HUES64 (cell line): ENCODE data around the gene ACOX1.

Experiments
- H3K27ac ChIP-seq: 2 replicates; pipeline ENCODE4 v1.7.0; 2013; ENCODE audit warnings: low read depth, low read length, inconsistent platforms
- H3K27me3 ChIP-seq: 2 replicates; pipeline ENCODE4 v1.6.1; 2013; ENCODE audit warnings: mild to moderate bottlenecking, low read length; ENCODE audit not compliant: insufficient read depth
- H3K36me3 ChIP-seq: 2 replicates; pipeline ENCODE4 v1.6.1; 2013; ENCODE audit warnings: mild to moderate bottlenecking, low read length; ENCODE audit not compliant: insufficient read depth
- H3K4me1 ChIP-seq: 2 replicates; pipeline ENCODE4 v1.6.1; 2013; ENCODE audit warnings: mild to moderate bottlenecking, low read length, moderate library complexity; ENCODE audit not compliant: insufficient read depth
- H3K4me3 ChIP-seq: 2 replicates; pipeline ENCODE4 v1.5.1; 2013; ENCODE audit warnings: mild to moderate bottlenecking, low read length, moderate library complexity
- H3K9ac ChIP-seq: 2 replicates; pipeline ENCODE4 v1.6.1; 2013; ENCODE audit warnings: mild to moderate bottlenecking, low read depth, low read length
- H3K9me3 ChIP-seq: 2 replicates; pipeline ENCODE4 v1.6.1; 2013; ENCODE audit warnings: low read depth, low read length; ENCODE audit not compliant: insufficient read depth
- WGBS: fragments of 150-250, 120-280 bp; methylation state at CpG from one replicate; pipeline ENCODE4 v1.1.7; 2013; ENCODE audit warnings: missing lambda C conversion rate; 5-methylcytosine and 5-hydroxymethylcytosine counted together

The ACOX1 gene

GRCh38 chr17:75926456-75926855 is 52.5 kb downstream of the ACOX1 start:
- H3K36me3 ChIP-seq = 0 out of 2 replicates have a peak, but pooled peaks cover 11% of the 10 kb centered on the region
- H3K9ac ChIP-seq = no peak overlapping the region
- 95% methylated on average over 4 of the region's 4 CpGs for WGBS
- no peak overlapping the region for H3K4me3 ChIP-seq
- H3K27me3 ChIP-seq = no peaks in the 10 kb centered on the region
- no peaks in the 10 kb centered on the region for H3K4me1 ChIP-seq
- H3K27ac ChIP-seq = no peak overlapping the region
- no peaks in the 10 kb centered on the region for H3K9me3 ChIP-seq

- H3K27me3 ChIP-seq = no peaks in the 10 kb centered on the region
- 95% methylated on average over 15 of the region's 15 CpGs for WGBS
Measured at GRCh38 chr17:75925912-75926311, 53.1 kb downstream of the ACOX1 start.

GRCh38 chr17:75925103-75925502 is 53.9 kb downstream of the ACOX1 start:
- Histone ChIP-seq H3K9me3 (no peaks in the 10 kb centered on the region), H3K4me1 (no peaks in the 10 kb centered on the region), H3K27me3 (no peaks in the 10 kb centered on the region), H3K4me3 (no peak overlapping the region), H3K9ac (no peak overlapping the region), H3K36me3 (0 out of 2 replicates have a peak, but pooled peaks cover 11% of the 10 kb centered on the region), H3K27ac (no peak overlapping the region)
- 96% methylated on average over 11 of the region's 11 CpGs for WGBS

More at GRCh38 chr17:75925912-75926311, 53.1 kb downstream of the ACOX1 start:
- H3K9ac ChIP-seq = no peak overlapping the region
- no peak overlapping the region for H3K27ac ChIP-seq
- no peaks in the 10 kb centered on the region for H3K4me1 ChIP-seq
- no peak overlapping the region for H3K4me3 ChIP-seq
- 0 out of 2 replicates have a peak, but pooled peaks cover 11% of the 10 kb centered on the region for H3K36me3 ChIP-seq
- no peaks in the 10 kb centered on the region for H3K9me3 ChIP-seq

GRCh38 chr17:75922963-75923874 is 55.7 kb downstream of the ACOX1 start:
- no peak overlapping the region for H3K4me3 ChIP-seq
- H3K4me1 ChIP-seq = no peaks in the 10 kb centered on the region
- H3K9me3 ChIP-seq = no peaks in the 10 kb centered on the region
- H3K36me3 ChIP-seq = 0 out of 2 replicates have a peak, but pooled peaks cover 11% of the 10 kb centered on the region
- peak overlapping the region; percentile 9; the same call in 1 of the 2 replicates for H3K9ac ChIP-seq
- WGBS = 93% methylated on average over 19 of the region's 19 CpGs
- no peak overlapping the region for H3K27ac ChIP-seq
- no peaks in the 10 kb centered on the region for H3K27me3 ChIP-seq

GRCh38 chr17:75922173-75922961 is 56.6 kb downstream of the ACOX1 start:
- no peak overlapping the region for H3K27ac ChIP-seq
- no peaks in the 10 kb centered on the region for H3K27me3 ChIP-seq
- H3K4me3 ChIP-seq = no peak overlapping the region
- 0 out of 2 replicates have a peak, but pooled peaks cover 11% of the 10 kb centered on the region for H3K36me3 ChIP-seq
- H3K9ac ChIP-seq = no peak overlapping the region; the same call in 1 of the 2 replicates
- H3K9me3 ChIP-seq = no peaks in the 10 kb centered on the region
- WGBS = 92% methylated on average over 18 of the region's 18 CpGs
- H3K4me1 ChIP-seq = no peaks in the 10 kb centered on the region

GRCh38 chr17:75921596-75921995 is 57.4 kb downstream of the ACOX1 start:
- H3K4me3 ChIP-seq = no peak overlapping the region
- WGBS = 95% methylated on average over 15 of the region's 15 CpGs
- H3K27me3 ChIP-seq = no peaks in the 10 kb centered on the region
- H3K9me3 ChIP-seq = no peaks in the 10 kb centered on the region
- no peak overlapping the region for H3K9ac ChIP-seq
- H3K4me1 ChIP-seq = no peaks in the 10 kb centered on the region
- no peak overlapping the region for H3K27ac ChIP-seq
- H3K36me3 ChIP-seq = 0 out of 2 replicates have a peak, but pooled peaks cover 11% of the 10 kb centered on the region

- Histone ChIP-seq H3K27ac (no peak overlapping the region), H3K9me3 (no peaks in the 10 kb centered on the region), H3K9ac (peak overlapping the region; percentile 40; the same call in 1 of the 2 replicates), H3K4me1 (no peaks in the 10 kb centered on the region), H3K4me3 (no peak overlapping the region), H3K36me3 (0 out of 2 replicates have a peak, but pooled peaks cover 8% of the 10 kb centered on the region), H3K27me3 (no peaks in the 10 kb centered on the region)
- WGBS = 91% methylated on average over 11 of the region's 11 CpGs
Measured at GRCh38 chr17:75920045-75920560, 58.9 kb downstream of the ACOX1 start.

GRCh38 chr17:75919611-75920010 is 59.4 kb downstream of the ACOX1 start:
- Histone ChIP-seq H3K27ac (no peak overlapping the region), H3K27me3 (no peaks in the 10 kb centered on the region), H3K36me3 (0 out of 2 replicates have a peak, but pooled peaks cover 6% of the 10 kb centered on the region), H3K9me3 (no peaks in the 10 kb centered on the region), H3K4me1 (no peaks in the 10 kb centered on the region), H3K4me3 (no peak overlapping the region), H3K9ac (no peak overlapping the region)
- 97% methylated on average over 22 of the region's 22 CpGs for WGBS

- H3K27ac ChIP-seq = no peak overlapping the region
- 0 out of 2 replicates have a peak, but pooled peaks cover 6% of the 10 kb centered on the region for H3K36me3 ChIP-seq
- WGBS = 95% methylated on average over 31 of the region's 31 CpGs
Measured at GRCh38 chr17:75917917-75918445, 61.0 kb downstream of the ACOX1 start.

GRCh38 chr17:75917141-75917916 is 61.6 kb downstream of the ACOX1 start:
- H3K4me3 ChIP-seq = no peak overlapping the region
- H3K9me3 ChIP-seq = no peaks in the 10 kb centered on the region
- WGBS = 91% methylated on average over 23 of the region's 23 CpGs
- H3K9ac ChIP-seq = no peak overlapping the region
- no peak overlapping the region for H3K27ac ChIP-seq
- H3K27me3 ChIP-seq = no peaks in the 10 kb centered on the region
- H3K4me1 ChIP-seq = no peaks in the 10 kb centered on the region
- 0 out of 2 replicates have a peak, but pooled peaks cover 3% of the 10 kb centered on the region for H3K36me3 ChIP-seq

More at GRCh38 chr17:75917917-75918445, 61.0 kb downstream of the ACOX1 start:
- H3K9me3 ChIP-seq = no peaks in the 10 kb centered on the region
- H3K9ac ChIP-seq = no peak overlapping the region
- no peaks in the 10 kb centered on the region for H3K27me3 ChIP-seq
- no peaks in the 10 kb centered on the region for H3K4me1 ChIP-seq
- no peak overlapping the region for H3K4me3 ChIP-seq
